Hepatocyte (in vitro differentiated cells): ENCODE results near the gene CACNA2D4. TPM values are rescaled to one million over a fixed set of nuclear protein-coding genes. Genes with fewer than 3 reads are reported as not detected.
"Not testable (repeated sequence)": the region's sequence is repeated elsewhere in the genome, so short reads cannot be mapped to it uniquely, and the experiment has no call there.

Experiments used
- DNase-seq: peaks from one replicate; pipeline ENCODE4 v3.0.0-alpha.2; 2016; ENCODE audit warnings: low spot score
- H2AFZ ChIP-seq: fragments of 200-600 bp; sonication (generic); 2 replicates; pipeline ENCODE4 v1.6.0; 2016; ENCODE audit warnings: antibody characterized with exemption, mild to moderate bottlenecking
- H3K27ac ChIP-seq: fragments of 200-600 bp; sonication (generic); 2 replicates; pipeline ENCODE4 v1.5.1; 2016; ENCODE audit warnings: mild to moderate bottlenecking
- H3K27me3 ChIP-seq: fragments of 200-600 bp; sonication (generic); 2 replicates; pipeline ENCODE4 v1.6.1; 2016
- H3K36me3 ChIP-seq: fragments of 200-600 bp; sonication (generic); replicated peaks from 2 replicates; pipeline ENCODE4 v1.5.1; 2016; ENCODE audit warnings: low read depth; ENCODE audit not compliant: insufficient read depth
- H3K4me1 ChIP-seq: fragments of 200-600 bp; sonication (generic); 2 replicates; pipeline ENCODE4 v1.5.1; 2016; ENCODE audit warnings: mild to moderate bottlenecking, moderate library complexity; ENCODE audit not compliant: insufficient read depth
- H3K4me2 ChIP-seq: fragments of 200-600 bp; sonication (generic); 2 replicates; pipeline ENCODE4 v1.6.0; 2016
- H3K4me3 ChIP-seq: fragments of 200-600 bp; sonication (generic); 2 replicates; pipeline ENCODE4 v1.5.1; 2016; ENCODE audit warnings: mild to moderate bottlenecking
- H3K79me2 ChIP-seq: fragments of 200-600 bp; sonication (generic); 2 replicates; pipeline ENCODE4 v1.6.0; 2017; ENCODE audit warnings: mild to moderate bottlenecking
- H3K9me2 ChIP-seq: fragments of 200-600 bp; sonication (generic); replicated peaks from 2 replicates; pipeline ENCODE4 v1.6.0; 2017; ENCODE audit warnings: mild to moderate bottlenecking; ENCODE audit not compliant: insufficient read depth
- H3K9me3 ChIP-seq: fragments of 200-600 bp; sonication (generic); 2 replicates; pipeline ENCODE4 v1.5.1; 2016; ENCODE audit warnings: low read depth, mild to moderate bottlenecking
- H4K20me1 ChIP-seq: fragments of 200-600 bp; sonication (generic); 2 replicates; pipeline ENCODE4 v1.6.0; 2016; ENCODE audit warnings: mild to moderate bottlenecking; ENCODE audit not compliant: insufficient read depth, poor library complexity, severe bottlenecking
- CTCF ChIP-seq: fragments of 200-600 bp; sonication (generic); IDR thresholded peaks from 2 replicates; pipeline ENCODE4 v1.5.1; 2016; ENCODE audit warnings: antibody characterized with exemption, mild to moderate bottlenecking; ENCODE audit not compliant: poor library complexity
- EZH2 ChIP-seq: fragments of 200-600 bp; sonication (generic); IDR thresholded peaks from 2 replicates; pipeline ENCODE4 v1.6.1; 2016; ENCODE audit warnings: antibody characterized with exemption, mild to moderate bottlenecking, borderline replicate concordance
- EZH2phosphoT487 ChIP-seq: fragments of 200-600 bp; sonication (generic); IDR thresholded peaks from one replicate; pipeline ENCODE4 v1.6.1; 2018; ENCODE audit warnings: antibody characterized with exemption, mild to moderate bottlenecking, low read depth, moderate library complexity; ENCODE audit not compliant: unreplicated experiment, severe bottlenecking
- WGBS: methylation state at CpG from one replicate; pipeline ENCODE4 v1.1.6; 2016; ENCODE audit warnings: low lambda C conversion rate; ENCODE audit errors: missing lambda C conversion rate; 5-methylcytosine and 5-hydroxymethylcytosine counted together
- polyA plus RNA-seq: library from polyadenylated mRNA; unstranded; fragments of >200 nt; fragmentation: Nextera tagmentation; extraction: Ambion mirVana; gene quantifications from 2 replicates; pipeline ENCODE4 v1.2.1, GENCODE V29; 2016
- total RNA-seq: library from RNA; depleted of rRNA; stranded (reverse); fragments of >200 nt; gene quantifications from 2 replicates; pipeline ENCODE4 v1.2.3, GENCODE V29; 2014

CACNA2D4 gene
- total and polyA plus RNA-seq, 2 experiments from 2014 or later = 1.3 to 2.1 TPM

- TF ChIP-seq EZH2 (no peak), CTCF (no peak), EZH2phosphoT487 (no peak)
- Histone ChIP-seq H3K79me2 (no peaks in the 10 kb centered on the region), H3K4me3 (no peak within 1 kb of the TSS), H2AFZ (no peak within 1 kb of the TSS), H3K27me3 (peaks cover 39% of the 10 kb centered on the region), H3K4me2 (no peak within 1 kb of the TSS), H4K20me1 (no peaks in the 10 kb centered on the region), H3K9me2 (no peaks in the 10 kb centered on the region), H3K27ac (no peak within 1 kb of the TSS), H3K4me1 (no peaks in the 10 kb centered on the region), H3K9me3 (no peaks in the 10 kb centered on the region), H3K36me3 (no peaks in the 10 kb centered on the region)
- no peak for DNase-seq
- WGBS = 29% methylated on average over 27 of the region's 34 CpGs
Observed at GRCh38 chr12:1820191-1820895, 98.1 kb downstream of the CACNA2D4 start, which contains the start of gene LRTM2. LRTM2 (plus strand) TSS chr12:1820565; CDS start chr12:1828149, 7,584 bp downstream.

DNA sequence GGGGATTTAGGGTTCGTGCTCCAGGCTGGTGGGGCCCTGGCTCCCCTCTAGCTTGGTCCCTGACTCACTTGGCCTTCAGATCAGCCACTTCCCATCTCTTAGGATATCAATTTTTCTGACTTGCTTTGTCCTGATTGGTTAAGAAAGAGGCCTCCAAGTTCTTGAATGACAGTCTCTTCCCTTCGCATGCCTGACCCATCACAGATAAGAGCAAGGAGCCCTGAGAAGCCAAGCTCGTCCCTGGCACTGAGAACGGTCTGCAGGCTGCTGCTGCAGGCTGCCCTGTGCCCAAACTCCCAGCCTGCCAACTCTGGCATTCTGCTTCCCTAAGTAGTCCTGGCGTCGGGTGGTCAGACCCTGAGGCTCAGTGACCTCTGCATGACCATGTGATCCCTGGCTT lies 98.9 kb downstream of the CACNA2D4 start:
- no peak overlapping the region for H3K4me2 ChIP-seq
- no peak overlapping the region for H3K27ac ChIP-seq
- H3K9me2 ChIP-seq = no peaks in the 10 kb centered on the region
- no peak overlapping the region for H2AFZ ChIP-seq
- no peak overlapping the region for H3K4me3 ChIP-seq
- no peaks in the 10 kb centered on the region for H3K4me1 ChIP-seq
- DNase-seq = no peak
- H3K36me3 ChIP-seq = no peaks in the 10 kb centered on the region
- H4K20me1 ChIP-seq = no peaks in the 10 kb centered on the region
- H3K79me2 ChIP-seq = no peaks in the 10 kb centered on the region
- 65% methylated on average over 6 of the region's 6 CpGs for WGBS
- H3K27me3 ChIP-seq = peaks cover 39% of the 10 kb centered on the region
- no peaks in the 10 kb centered on the region for H3K9me3 ChIP-seq
- no peak for TF ChIP-seq EZH2
- no peak for TF ChIP-seq CTCF

DNA sequence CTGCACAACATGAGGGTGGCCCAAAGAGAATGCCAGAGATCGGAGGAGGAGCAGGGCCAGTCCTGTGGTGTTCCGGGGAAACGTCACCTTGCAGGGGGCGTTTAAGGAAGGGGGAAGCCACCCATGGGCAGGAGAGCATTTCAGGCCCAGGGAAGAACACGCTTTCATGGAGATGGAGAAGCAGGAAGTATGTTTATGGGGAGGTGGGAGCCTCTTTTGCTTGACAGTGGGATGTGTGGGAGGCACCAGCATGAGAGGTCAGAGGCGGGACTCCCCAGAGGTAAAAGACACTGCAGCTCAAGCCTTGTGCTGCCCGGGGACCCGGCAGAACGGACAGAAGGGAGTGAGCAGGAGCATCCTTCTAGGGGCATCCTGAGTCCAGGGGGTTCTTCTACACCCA lies 99.4 kb downstream of the CACNA2D4 start:
- TF ChIP-seq EZH2phosphoT487 (no peak), EZH2 (no peak), CTCF (no peak)
- no peaks in the 10 kb centered on the region for H4K20me1 ChIP-seq
- H3K4me1 ChIP-seq = no peaks in the 10 kb centered on the region
- 82% methylated on average over 9 of the region's 9 CpGs for WGBS
- no peak overlapping the region for H3K4me2 ChIP-seq
- no peak overlapping the region for H3K4me3 ChIP-seq
- H3K36me3 ChIP-seq = no peaks in the 10 kb centered on the region
- peaks cover 39% of the 10 kb centered on the region for H3K27me3 ChIP-seq
- H3K27ac ChIP-seq = no peak overlapping the region
- no peak for DNase-seq
- H3K9me2 ChIP-seq = no peaks in the 10 kb centered on the region
- no peaks in the 10 kb centered on the region for H3K9me3 ChIP-seq
- H2AFZ ChIP-seq = no peak overlapping the region
- H3K79me2 ChIP-seq = no peaks in the 10 kb centered on the region

- not testable (repeated sequence) for DNase-seq, H3K4me2 ChIP-seq, H3K4me1 ChIP-seq, H3K9me2 ChIP-seq, H3K9me3 ChIP-seq, H3K79me2 ChIP-seq, H2AFZ ChIP-seq, H4K20me1 ChIP-seq, H3K27ac ChIP-seq, H3K4me3 ChIP-seq, H3K36me3 ChIP-seq
- 91% methylated on average over 13 of the region's 28 CpGs for whole genome bisulfite sequencing
- H3K27me3 ChIP-seq = peaks cover 35% of the 10 kb centered on the region
Observed at GRCh38 chr12:1817928-1818327, 100.5 kb downstream of the CACNA2D4 start.
